ENCODE results near the gene RPP21.

The RPP21 gene

DNA sequence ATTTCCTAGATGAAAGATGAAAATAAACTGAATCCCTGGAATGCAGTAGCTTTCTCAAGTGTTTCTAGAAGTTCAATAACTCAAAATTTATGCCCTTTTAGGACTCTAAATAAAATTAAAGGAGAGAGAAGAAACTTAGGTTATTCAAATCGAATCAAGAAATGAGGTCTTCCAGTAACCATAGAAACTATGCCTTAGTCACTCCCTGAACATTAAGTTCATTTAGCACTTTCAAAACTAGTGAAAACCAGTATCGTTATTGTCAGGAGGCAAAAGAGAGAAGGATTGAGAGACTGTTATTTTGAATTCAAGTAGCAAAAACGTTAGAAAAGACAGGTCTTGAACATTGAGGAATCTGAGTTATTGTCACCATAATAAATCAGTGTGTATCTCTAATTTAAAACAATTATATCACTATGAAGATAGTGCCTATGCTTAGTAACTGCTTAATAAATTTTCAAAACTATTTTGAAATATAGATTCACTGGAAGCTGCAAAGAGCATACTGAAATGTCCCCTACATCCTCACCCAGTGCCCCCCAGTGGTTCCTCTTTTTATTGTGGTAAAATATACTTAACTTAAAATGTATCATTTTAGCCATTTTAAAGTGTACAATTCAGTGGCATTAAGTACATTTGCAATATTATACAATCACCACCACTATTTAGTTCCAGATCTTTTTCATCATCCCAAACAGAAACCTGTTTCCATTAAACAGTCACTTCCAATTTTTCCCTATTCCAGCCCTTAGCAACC is 4.6 kb downstream of the RPP21 start:
- H3K4me3 ChIP-seq (ENCODE audit: insufficient read depth, low read length, poor library complexity, severe bottlenecking) = no peak overlapping the region
- H3K4me2 ChIP-seq (ENCODE audit: low read depth, low read length, poor library complexity, severe bottlenecking) = no peak overlapping the region
- no peak overlapping the region for H2AFZ ChIP-seq (ENCODE audit: low read depth, low read length, severe bottlenecking)
- no peaks in the 10 kb centered on the region for H3K36me3 ChIP-seq (ENCODE audit: low read length)
- H3K27me3 ChIP-seq (ENCODE audit: low read length) = no peaks in the 10 kb centered on the region
- no peak for TF ChIP-seq EZH2phosphoT487 (conservative IDR thresholded peaks at IDR 0.05; ENCODE audit: low read length)
- TF ChIP-seq, protein P1, sequence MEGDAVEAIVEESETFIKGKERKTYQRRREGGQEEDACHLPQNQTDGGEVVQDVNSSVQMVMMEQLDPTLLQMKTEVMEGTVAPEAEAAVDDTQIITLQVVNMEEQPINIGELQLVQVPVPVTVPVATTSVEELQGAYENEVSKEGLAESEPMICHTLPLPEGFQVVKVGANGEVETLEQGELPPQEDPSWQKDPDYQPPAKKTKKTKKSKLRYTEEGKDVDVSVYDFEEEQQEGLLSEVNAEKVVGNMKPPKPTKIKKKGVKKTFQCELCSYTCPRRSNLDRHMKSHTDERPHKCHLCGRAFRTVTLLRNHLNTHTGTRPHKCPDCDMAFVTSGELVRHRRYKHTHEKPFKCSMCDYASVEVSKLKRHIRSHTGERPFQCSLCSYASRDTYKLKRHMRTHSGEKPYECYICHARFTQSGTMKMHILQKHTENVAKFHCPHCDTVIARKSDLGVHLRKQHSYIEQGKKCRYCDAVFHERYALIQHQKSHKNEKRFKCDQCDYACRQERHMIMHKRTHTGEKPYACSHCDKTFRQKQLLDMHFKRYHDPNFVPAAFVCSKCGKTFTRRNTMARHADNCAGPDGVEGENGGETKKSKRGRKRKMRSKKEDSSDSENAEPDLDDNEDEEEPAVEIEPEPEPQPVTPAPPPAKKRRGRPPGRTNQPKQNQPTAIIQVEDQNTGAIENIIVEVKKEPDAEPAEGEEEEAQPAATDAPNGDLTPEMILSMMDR (IDR thresholded peaks at IDR 0.05; ENCODE audit: insufficient read depth, low read length, poor library complexity, severe bottlenecking) = peak; percentile 56
- no peaks in the 10 kb centered on the region for H4K20me1 ChIP-seq (ENCODE audit: low read depth, low read length)
- no peak overlapping the region for H3K9ac ChIP-seq (ENCODE audit: low read length)
- no peak overlapping the region for H3K27ac ChIP-seq (ENCODE audit: low read depth, low read length)
- H3F3A ChIP-seq (ENCODE audit: insufficient read depth) = peaks cover 7% of the 10 kb centered on the region; the same call in 1 of the 2 replicates
- peaks cover 7% of the 10 kb centered on the region; the same call in 1 of the 2 replicates for H3K79me2 ChIP-seq (ENCODE audit: insufficient read depth, low read length)
- H3K9me2 ChIP-seq (replicated peaks; ENCODE audit: insufficient read depth, low read length) = no peaks in the 10 kb centered on the region
- no peaks in the 10 kb centered on the region for H3K9me3 ChIP-seq (ENCODE audit: insufficient read depth, low read length)

DNA sequence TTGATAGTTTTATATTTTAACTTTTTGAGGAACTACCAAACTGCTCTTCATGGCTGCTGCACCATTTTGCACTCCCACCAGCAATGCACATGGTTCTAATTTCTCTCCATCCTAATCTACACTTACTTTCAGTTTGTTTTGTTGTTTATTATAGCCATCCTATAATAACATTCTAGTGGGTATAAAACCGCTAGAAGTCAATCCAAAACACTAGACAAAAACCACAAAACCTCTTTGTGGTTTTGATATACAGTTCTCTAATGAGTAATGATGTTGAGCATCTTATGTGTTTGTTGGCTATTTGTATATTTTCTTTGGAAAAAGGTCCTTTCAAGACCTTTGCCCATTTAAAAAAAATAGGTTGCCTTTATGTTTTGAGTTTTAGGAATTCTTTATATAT is 5.6 kb downstream of the RPP21 start:
- TF ChIP-seq EZH2phosphoT487 (conservative IDR thresholded peaks at IDR 0.05; ENCODE audit: low read length) = no peak
- TF ChIP-seq, protein P1 (IDR thresholded peaks at IDR 0.05; ENCODE audit: insufficient read depth, low read length, poor library complexity, severe bottlenecking) = no peak
- Histone ChIP-seq H3K27ac (ENCODE audit: low read depth, low read length) (no peak overlapping the region), H2AFZ (ENCODE audit: low read depth, low read length, severe bottlenecking) (no peak overlapping the region), H3K9me3 (ENCODE audit: insufficient read depth, low read length) (no peaks in the 10 kb centered on the region), H3K27me3 (ENCODE audit: low read length) (no peaks in the 10 kb centered on the region), H3K79me2 (ENCODE audit: insufficient read depth, low read length) (peaks cover 7% of the 10 kb centered on the region; the same call in 1 of the 2 replicates), H3K9me2 (replicated peaks; ENCODE audit: insufficient read depth, low read length) (no peaks in the 10 kb centered on the region), H3K4me2 (ENCODE audit: low read depth, low read length, poor library complexity, severe bottlenecking) (no peak overlapping the region), H4K20me1 (ENCODE audit: low read depth, low read length) (no peaks in the 10 kb centered on the region), H3K4me3 (ENCODE audit: insufficient read depth, low read length, poor library complexity, severe bottlenecking) (no peak overlapping the region), H3K9ac (ENCODE audit: low read length) (no peak overlapping the region), H3F3A (ENCODE audit: insufficient read depth) (peaks cover 7% of the 10 kb centered on the region; the same call in 1 of the 2 replicates), H3K36me3 (ENCODE audit: low read length) (no peaks in the 10 kb centered on the region)

DNA sequence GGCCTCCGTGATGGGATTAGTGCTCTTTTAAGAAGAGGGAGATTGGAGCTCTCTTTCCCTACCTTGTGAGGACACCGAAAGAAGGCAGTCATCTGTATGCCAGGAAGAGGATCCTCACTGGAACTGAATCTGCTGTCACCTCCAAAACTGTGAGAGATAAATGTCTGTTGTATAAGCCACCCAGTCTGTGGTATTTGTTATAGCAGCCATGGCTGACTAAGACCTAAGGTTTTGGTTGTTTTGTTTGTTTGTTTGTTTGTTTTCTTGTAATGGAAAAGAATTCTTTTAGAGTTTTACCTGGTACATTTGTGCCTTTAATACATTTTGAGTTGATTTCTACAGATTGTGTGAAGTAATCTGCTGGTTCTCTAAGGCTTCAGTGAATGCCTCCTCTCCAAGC is 7.6 kb downstream of the RPP21 start:
- Histone ChIP-seq H3K27ac (ENCODE audit: low read depth, low read length) (no peak overlapping the region), H3K79me2 (ENCODE audit: insufficient read depth, low read length) (no peaks in the 10 kb centered on the region), H3K36me3 (ENCODE audit: low read length) (no peaks in the 10 kb centered on the region), H2AFZ (ENCODE audit: low read depth, low read length, severe bottlenecking) (no peak overlapping the region), H3K9me2 (replicated peaks; ENCODE audit: insufficient read depth, low read length) (no peaks in the 10 kb centered on the region), H3K4me3 (ENCODE audit: insufficient read depth, low read length, poor library complexity, severe bottlenecking) (no peak overlapping the region), H3K9me3 (ENCODE audit: insufficient read depth, low read length) (no peaks in the 10 kb centered on the region), H3F3A (ENCODE audit: insufficient read depth) (peaks cover 4% of the 10 kb centered on the region; the same call in 1 of the 2 replicates), H3K27me3 (ENCODE audit: low read length) (no peaks in the 10 kb centered on the region), H4K20me1 (ENCODE audit: low read depth, low read length) (no peaks in the 10 kb centered on the region), H3K4me2 (ENCODE audit: low read depth, low read length, poor library complexity, severe bottlenecking) (no peak overlapping the region), H3K9ac (ENCODE audit: low read length) (no peak overlapping the region)
- TF ChIP-seq, protein P1 (IDR thresholded peaks at IDR 0.05; ENCODE audit: insufficient read depth, low read length, poor library complexity, severe bottlenecking) = no peak

Data from SU-DHL-6 (cell line).